GM21515 (cell line): ENCODE results near the gene TCF15.
A peak's percentile ranks its signal among the peaks of the same experiment; 100 is the strongest.

Source experiments
- ATAC-seq: cut with Tn5 transposase; IDR thresholded peaks from one replicate; pipeline ENCODE4 v1.9.1; 2021; ENCODE audit not compliant: unreplicated experiment

The TCF15 gene

GRCh38 chr20:610130-611046, at the start of gene TCF15:
TSS of gene TCF15 (minus strand) at chr20:610309. CDS start at chr20:610237, 72 bp downstream.
- ATAC-seq, result no peak

- ATAC-seq, result no peak
Measured at GRCh38 chr20:658731-659291, 48.7 kb upstream of the TCF15 start.

GRCh38 chr20:658202-658601, 48.1 kb upstream of the TCF15 start:
- ATAC-seq, result no peak

- no peak for ATAC-seq
Measured at GRCh38 chr20:655726-656624, 45.9 kb upstream of the TCF15 start.

GRCh38 chr20:654417-654750, 44.3 kb upstream of the TCF15 start:
- no peak for ATAC-seq

GRCh38 chr20:653590-654416, 43.7 kb upstream of the TCF15 start:
- no peak for ATAC-seq

- peak; percentile 87 for ATAC-seq
Measured at GRCh38 chr20:653110-653589, 43.0 kb upstream of the TCF15 start, which contains the start of gene SRXN1. TSS of gene SRXN1 (minus strand) at chr20:653200. CDS start at chr20:653185, 15 bp downstream.

- ATAC-seq, result peak; percentile 4
Measured at GRCh38 chr20:652615-653109, 42.6 kb upstream of the TCF15 start.

GRCh38 chr20:651713-652614, 41.9 kb upstream of the TCF15 start:
- no peak for ATAC-seq

- no peak for ATAC-seq
Measured at GRCh38 chr20:650954-651353, 40.8 kb upstream of the TCF15 start.

- ATAC-seq, result no peak
Measured at GRCh38 chr20:650281-650680, 40.2 kb upstream of the TCF15 start.

- no peak for ATAC-seq
Measured at GRCh38 chr20:647479-648019, 37.4 kb upstream of the TCF15 start.

- ATAC-seq, result no peak
Measured at GRCh38 chr20:646868-647233, 36.7 kb upstream of the TCF15 start.

- ATAC-seq, result no peak
Measured at GRCh38 chr20:646107-646867, 36.2 kb upstream of the TCF15 start.

- ATAC-seq, result no peak
Measured at GRCh38 chr20:645318-646106, 35.4 kb upstream of the TCF15 start.

GRCh38 chr20:644692-645317, 34.7 kb upstream of the TCF15 start:
- no peak for ATAC-seq
